ENCODE measurements around the gene CREBL2.

DNA sequence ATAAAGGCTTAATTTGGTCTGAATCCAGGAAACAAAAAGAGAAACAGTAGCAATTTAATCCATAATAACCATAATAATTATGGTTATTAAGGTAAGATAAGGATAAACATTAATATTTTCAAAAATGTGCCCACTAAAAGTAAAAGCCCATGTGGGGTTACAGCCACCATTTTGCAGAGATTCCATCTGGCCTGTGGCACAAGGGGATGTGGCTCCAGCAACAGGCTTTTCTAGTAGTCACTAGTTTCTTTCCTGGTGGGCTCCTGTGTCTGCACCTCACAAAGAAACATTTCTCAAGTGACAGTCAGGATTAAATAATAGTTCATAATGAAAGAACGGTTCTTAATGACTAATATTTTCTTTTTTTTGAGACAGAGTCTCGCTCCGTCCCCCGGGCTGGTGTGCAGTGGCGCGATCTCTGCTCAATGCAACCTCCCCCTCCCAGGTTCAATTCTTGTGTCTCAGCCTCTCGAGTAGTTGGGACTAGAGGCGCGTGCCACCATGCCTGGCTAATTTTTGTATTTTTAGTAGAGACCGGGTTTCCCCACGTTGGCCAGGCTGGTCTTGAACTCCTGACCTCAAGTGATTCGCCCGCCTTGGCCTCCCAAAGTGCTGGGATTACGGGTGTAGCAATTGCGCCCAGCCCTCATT is 52.1 kb downstream of the CREBL2 start:
- TF ChIP-seq CTCF (IDR thresholded peaks at IDR 0.05) (no peak), POLR2A (IDR thresholded peaks at IDR 0.05) (no peak)

All from breast epithelium (tissue), 3 donors.